Activated CD8-positive, alpha-beta memory T cell treated with anti-CD3 and anti-CD28 coated beads for 4 hours (primary cell): ENCODE data around the gene ZNF23.
"Not testable (repeated sequence)": the region's sequence is repeated elsewhere in the genome, so short reads cannot be mapped to it uniquely, and the experiment has no call there.

Source experiments
- DNase-seq, 2 donors: peaks; one replicate each; pipeline ENCODE4 v3.0.0-alpha.2; 2020; ENCODE audit warnings: low read depth in 2 of 2

The ZNF23 gene

GRCh38 chr16:71461686-71462648, at the start of gene ZNF23:
ZNF23 (minus strand) TSS chr16:71462247; CDS start chr16:71456796, 5,451 bp downstream.
- DNase-seq: peak; percentile 51

- DNase-seq: no peak
Observed at GRCh38 chr16:71507061-71507460, 45.0 kb upstream of the ZNF23 start.

GRCh38 chr16:71504901-71505300, 42.9 kb upstream of the ZNF23 start:
- DNase-seq: no peak

- not testable (repeated sequence) for DNase-seq
Observed at GRCh38 chr16:71504051-71504450, 42.0 kb upstream of the ZNF23 start.

- DNase-seq: no peak
Observed at GRCh38 chr16:71501547-71501946, 39.5 kb upstream of the ZNF23 start.

- DNase-seq: no peak
Observed at GRCh38 chr16:71500964-71501363, 38.9 kb upstream of the ZNF23 start.

- DNase-seq: peak; percentile 13 to 31
Observed at GRCh38 chr16:71499775-71500364, 37.8 kb upstream of the ZNF23 start.

- DNase-seq: no peak
Observed at GRCh38 chr16:71498031-71498430, 36.0 kb upstream of the ZNF23 start.

GRCh38 chr16:71493213-71493612, 31.2 kb upstream of the ZNF23 start:
- DNase-seq: no peak

- DNase-seq: no peak
Observed at GRCh38 chr16:71492786-71493185, 30.7 kb upstream of the ZNF23 start.

- no peak for DNase-seq
Observed at GRCh38 chr16:71491054-71491453, 29.0 kb upstream of the ZNF23 start.

- no peak for DNase-seq
Observed at GRCh38 chr16:71490361-71490760, 28.3 kb upstream of the ZNF23 start.

- DNase-seq: no peak
Observed at GRCh38 chr16:71489122-71489521, 27.1 kb upstream of the ZNF23 start, which contains the start of gene ZNF19. ZNF19 (minus strand) TSS chr16:71489324; CDS start chr16:71482114, 7,210 bp downstream.

GRCh38 chr16:71484006-71484893, 22.2 kb upstream of the ZNF23 start:
- peak; percentile 54 to 65 for DNase-seq

- DNase-seq: no peak
Observed at GRCh38 chr16:71482569-71482968, 20.5 kb upstream of the ZNF23 start.

- no peak for DNase-seq
Observed at GRCh38 chr16:71480956-71481355, 18.9 kb upstream of the ZNF23 start.

- no peak for DNase-seq
Observed at GRCh38 chr16:71479420-71479819, 17.4 kb upstream of the ZNF23 start.

- DNase-seq: no peak
Observed at GRCh38 chr16:71476457-71477124, 14.5 kb upstream of the ZNF23 start.

- no peak for DNase-seq
Observed at GRCh38 chr16:71474864-71475263, 12.8 kb upstream of the ZNF23 start.

- DNase-seq: no peak
Observed at GRCh38 chr16:71473891-71474290, 11.8 kb upstream of the ZNF23 start.

GRCh38 chr16:71472931-71473330, 10.9 kb upstream of the ZNF23 start:
- DNase-seq: no peak
